Left cardiac atrium (tissue), 4 donors: ENCODE data around the gene TTBK1. TPM values are rescaled to one million over a fixed set of nuclear protein-coding genes. Genes with fewer than 3 reads are reported as not detected.

Experiments used
- ATAC-seq, 2 donors: fragments of 200-7000 bp; cut with Tn5 transposase; one replicate each; pipeline ENCODE4 v1.9.1; 2020; ENCODE audit warnings: mild to moderate bottlenecking in 2 of 2, moderate library complexity in 2 of 2
- DNase-seq: peaks from one replicate; pipeline ENCODE4 v3.0.0-alpha.2; 2020
- intact Hi-C, 2 donors: fragments of 100-400 bp; cut with DNase I; formaldehyde crosslinking; loops; one replicate each; pipeline versions ENCODE4 v1.14.1 to v1.15.1; 2022 to 2023
- total RNA-seq, 2 donors: library from RNA; stranded (reverse); fragmentation: NEBNext Ultra II Directional; extraction: Animal tissue kit (Norgen Biotek cat#: 25700); gene quantifications; one replicate each; pipeline ENCODE4 v1.2.1, GENCODE V29; 2021
- donor health status: DM: no; HTN: yes; CAD: no.
- donor health status: DM: no; HTN: yes; CAD: no; lungs with severe emphysema.
- donor health status: DM: yes; HTN: yes; CAD: no.
- donor health status: Dilated cardiomyopathy.

The TTBK1 gene
- total RNA-seq, 2 donors from 2014 or later = 0.13 to 0.24 TPM

GRCh38 chr6:43278524-43279078 lies 35.3 kb downstream of the TTBK1 start:
- intact Hi-C loops = no loop called here
- no peak for DNase-seq
- ATAC-seq = peak in 1 of 2 donors; percentile 42

GRCh38 chr6:43280234-43280633 lies 37.0 kb downstream of the TTBK1 start:
- intact Hi-C loops = no loop called here
- ATAC-seq (no peak), DNase-seq (no peak)

GRCh38 chr6:43282060-43282459 lies 38.8 kb downstream of the TTBK1 start:
- intact Hi-C loops = no loop called here
- ATAC-seq = no peak
- no peak for DNase-seq

GRCh38 chr6:43282636-43283513 lies 39.6 kb downstream of the TTBK1 start:
- ATAC-seq (no peak), DNase-seq (no peak)
- intact Hi-C loops = no loop called here

- no peak for DNase-seq
- intact Hi-C loops = no loop called here
- ATAC-seq = no peak
Measured at GRCh38 chr6:43283514-43283901, 40.2 kb downstream of the TTBK1 start.

GRCh38 chr6:43283905-43284304 lies 40.6 kb downstream of the TTBK1 start:
- intact Hi-C loops = no loop called here
- no peak for ATAC-seq
- DNase-seq = no peak

GRCh38 chr6:43284991-43285781 lies 41.9 kb downstream of the TTBK1 start:
- intact Hi-C loops = no loop called here
- peak in 1 of 2 donors; percentile 41 for ATAC-seq
- no peak for DNase-seq

GRCh38 chr6:43285832-43286231 lies 42.6 kb downstream of the TTBK1 start:
- intact Hi-C loops = no loop called here
- DNase-seq (no peak), ATAC-seq (no peak)

GRCh38 chr6:43286456-43286979 lies 43.2 kb downstream of the TTBK1 start:
- intact Hi-C loops = no loop called here
- ATAC-seq = no peak
- DNase-seq = no peak

- ATAC-seq (no peak), DNase-seq (no peak)
- intact Hi-C loops = no loop called here
Measured at GRCh38 chr6:43286980-43287716, 43.9 kb downstream of the TTBK1 start.

GRCh38 chr6:43287717-43288679 lies 44.7 kb downstream of the TTBK1 start:
- DNase-seq (no peak), ATAC-seq (no peak)
- intact Hi-C loops = no loop called here

GRCh38 chr6:43290339-43290904 lies 47.1 kb downstream of the TTBK1 start:
- intact Hi-C loops = no loop called here
- ATAC-seq = no peak
- no peak for DNase-seq

GRCh38 chr6:43290905-43291355 lies 47.6 kb downstream of the TTBK1 start:
- intact Hi-C loops = no loop called here
- no peak for DNase-seq
- ATAC-seq = no peak

GRCh38 chr6:43291708-43292107 lies 48.4 kb downstream of the TTBK1 start:
- no peak for DNase-seq
- intact Hi-C loops = no loop called here
- ATAC-seq = no peak

GRCh38 chr6:43292341-43292740 lies 49.1 kb downstream of the TTBK1 start:
- ATAC-seq (no peak), DNase-seq (no peak)
- intact Hi-C loops = no loop called here

GRCh38 chr6:43292763-43293318 lies 49.6 kb downstream of the TTBK1 start:
- ATAC-seq (no peak), DNase-seq (no peak)
- intact Hi-C loops = no loop called here

GRCh38 chr6:43293698-43294097 lies 50.4 kb downstream of the TTBK1 start:
- no peak for DNase-seq
- intact Hi-C loops = no loop called here
- no peak for ATAC-seq
